Upper lobe of left lung (tissue), 6 donors: Measurements from ENCODE around the gene PIR. TPM values are rescaled to one million over a fixed set of nuclear protein-coding genes. Genes with fewer than 3 reads are reported as not detected.

Experiments used
- ATAC-seq, 2 donors: fragments of 200-7000 bp; cut with Tn5 transposase; one replicate each; pipeline ENCODE4 v1.9.1; 2022; ENCODE audit warnings: mild to moderate bottlenecking in 2 of 2, moderate library complexity in 2 of 2; ENCODE audit not compliant: low FRiP score in 2 of 2
- DNase-seq, 2 donors: peaks; one replicate each; pipeline ENCODE4 v3.0.0-alpha.2; 2019 to 2020
- H3K27ac ChIP-seq, 4 donors: fragments of 200-600 bp; sonication (generic); one replicate each; pipeline ENCODE4 v1.5.1; 2016 to 2019
- H3K27me3 ChIP-seq, 4 donors: fragments of 200-600 bp; sonication (generic); one replicate each; pipeline ENCODE4 v1.5.1; 2017 to 2019
- H3K36me3 ChIP-seq, 4 donors: fragments of 200-600 bp; sonication (generic); one replicate each; pipeline ENCODE4 v1.5.1; 2016 to 2019
- H3K4me1 ChIP-seq, 4 donors: fragments of 200-600 bp; sonication (generic); one replicate each; pipeline ENCODE4 v1.5.1; 2018 to 2019
- H3K4me3 ChIP-seq, 4 donors: fragments of 200-600 bp; sonication (generic); one replicate each; pipeline ENCODE4 v1.5.1; 2017 to 2019; ENCODE audit warnings: mild to moderate bottlenecking in 2 of 4, moderate library complexity in 1 of 4
- H3K9me3 ChIP-seq, 4 donors: fragments of 200-600 bp; sonication (generic); one replicate each; pipeline ENCODE4 v1.5.1; 2018 to 2019
- EP300 ChIP-seq, 4 donors: sonication (generic); formaldehyde crosslinking; IDR thresholded peaks; one replicate each; pipeline ENCODE4 v1.5.1; 2017; ENCODE audit warnings: antibody characterized with exemption in 4 of 4, control low read depth in 2 of 4
- POLR2A ChIP-seq, 4 donors: fragments of 450-650 bp; IDR thresholded peaks; one replicate each; pipeline ENCODE4 v1.5.1; 2016 to 2017; ENCODE audit warnings: antibody characterized with exemption in 4 of 4, mild to moderate bottlenecking in 2 of 4
- POLR2AphosphoS5 ChIP-seq, 2 donors: sonication (generic); formaldehyde crosslinking; IDR thresholded peaks; one replicate each; pipeline ENCODE4 v1.5.1; 2017; ENCODE audit warnings: antibody characterized with exemption in 2 of 2
- WGBS, 2 donors: methylation state at CpG; one replicate each; pipeline ENCODE4 v1.1.5; 2017 to 2018; 5-methylcytosine and 5-hydroxymethylcytosine counted together
- total RNA-seq, 6 donors: library from RNA; depleted of rRNA in 4 of 6; stranded (reverse); fragments of >200 nt in 4 of 6; gene quantifications; one replicate each; pipeline versions ENCODE4 v1.1.0 to v1.2.1, GENCODE V29; 2016 to 2021
- TF ChIP-seq, protein P1 (sequence below), 6 experiments: fragments of 450-650 bp in 4 of 6; fragments of 200-600 bp in 2 of 6; sonication (generic) in 2 of 6; IDR thresholded peaks; one replicate each; pipeline ENCODE4 v1.5.1; 2016 to 2019; ENCODE audit warnings: antibody characterized with exemption in 6 of 6
- donor health status: DM: no; HTN: no; CAD: no; lungs with moderate emphysema.
- donor health status: DM: no; HTN: yes; CAD: no; lungs with severe emphysema.

PIR gene
- total RNA-seq, 6 donors from 2014 or later: 11.7 to 20.6 (median 18.5) TPM

- no peaks in the 10 kb centered on the region for H3K27me3 ChIP-seq
- H3K27ac ChIP-seq: no peak overlapping the region
- TF ChIP-seq POLR2A (IDR thresholded peaks at IDR 0.05) (no peak), POLR2AphosphoS5 (IDR thresholded peaks at IDR 0.05) (no peak)
- TF ChIP-seq, protein P1, sequence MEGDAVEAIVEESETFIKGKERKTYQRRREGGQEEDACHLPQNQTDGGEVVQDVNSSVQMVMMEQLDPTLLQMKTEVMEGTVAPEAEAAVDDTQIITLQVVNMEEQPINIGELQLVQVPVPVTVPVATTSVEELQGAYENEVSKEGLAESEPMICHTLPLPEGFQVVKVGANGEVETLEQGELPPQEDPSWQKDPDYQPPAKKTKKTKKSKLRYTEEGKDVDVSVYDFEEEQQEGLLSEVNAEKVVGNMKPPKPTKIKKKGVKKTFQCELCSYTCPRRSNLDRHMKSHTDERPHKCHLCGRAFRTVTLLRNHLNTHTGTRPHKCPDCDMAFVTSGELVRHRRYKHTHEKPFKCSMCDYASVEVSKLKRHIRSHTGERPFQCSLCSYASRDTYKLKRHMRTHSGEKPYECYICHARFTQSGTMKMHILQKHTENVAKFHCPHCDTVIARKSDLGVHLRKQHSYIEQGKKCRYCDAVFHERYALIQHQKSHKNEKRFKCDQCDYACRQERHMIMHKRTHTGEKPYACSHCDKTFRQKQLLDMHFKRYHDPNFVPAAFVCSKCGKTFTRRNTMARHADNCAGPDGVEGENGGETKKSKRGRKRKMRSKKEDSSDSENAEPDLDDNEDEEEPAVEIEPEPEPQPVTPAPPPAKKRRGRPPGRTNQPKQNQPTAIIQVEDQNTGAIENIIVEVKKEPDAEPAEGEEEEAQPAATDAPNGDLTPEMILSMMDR (IDR thresholded peaks at IDR 0.05): no peak
- H3K36me3 ChIP-seq: no peaks in the 10 kb centered on the region
- H3K4me3 ChIP-seq: no peak overlapping the region
- H3K4me1 ChIP-seq: no peaks in the 10 kb centered on the region
- no peaks in the 10 kb centered on the region for H3K9me3 ChIP-seq
- WGBS, 2 donors: 22 to 48% methylated on average over 1 of the region's 1 CpG
- ATAC-seq (no peak), DNase-seq (no peak)
Measured at GRCh38 chrX:15511563-15511962, 18.4 kb upstream of the PIR start.

DNA sequence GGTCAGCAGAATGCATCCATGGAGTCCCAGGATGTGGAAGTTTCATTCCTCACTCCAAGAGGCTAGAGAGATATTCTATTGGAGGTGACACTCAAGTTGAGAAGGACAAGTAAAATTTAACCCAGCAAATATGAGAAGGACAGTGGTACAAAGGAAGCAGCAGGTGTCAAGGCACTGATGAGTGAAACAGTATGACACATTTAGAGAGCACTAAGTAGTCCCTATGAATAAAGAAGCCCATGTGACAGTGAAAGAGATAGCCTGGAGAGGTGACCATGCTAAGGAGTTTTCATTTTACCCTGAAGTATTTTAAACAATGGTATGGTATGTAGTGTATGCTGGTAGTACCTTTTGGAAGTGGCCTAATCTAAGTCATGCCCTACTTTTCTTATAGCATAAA lies 16.7 kb upstream of the PIR start:
- Histone ChIP-seq H3K27ac (no peak overlapping the region), H3K27me3 (no peaks in the 10 kb centered on the region), H3K4me3 (no peak overlapping the region), H3K9me3 (no peaks in the 10 kb centered on the region), H3K4me1 (no peaks in the 10 kb centered on the region), H3K36me3 (no peaks in the 10 kb centered on the region)
- DNase-seq: no peak
- ATAC-seq: no peak
- TF ChIP-seq POLR2AphosphoS5 (IDR thresholded peaks at IDR 0.05) (no peak), EP300 (IDR thresholded peaks at IDR 0.05) (no peak)

DNA sequence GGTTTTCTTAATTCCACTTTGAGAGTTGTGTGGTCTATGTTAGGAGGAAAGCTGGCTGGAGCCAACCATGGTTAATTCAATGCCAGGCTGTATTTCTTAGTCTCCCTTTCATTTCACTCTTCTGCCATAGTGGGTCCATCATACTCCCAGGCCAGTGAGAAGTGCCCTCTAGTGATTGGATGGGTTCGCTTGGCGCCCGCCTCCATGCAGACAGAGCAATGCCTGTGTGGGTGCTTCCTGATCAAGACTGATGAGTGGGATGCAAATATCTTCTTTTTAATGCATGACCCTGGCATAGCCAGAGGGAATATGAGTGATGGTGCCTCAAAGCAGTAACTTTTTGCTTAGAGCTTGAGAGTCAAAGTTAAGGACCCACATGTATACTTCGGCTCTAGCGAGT lies 13.9 kb upstream of the PIR start:
- ATAC-seq (no peak), DNase-seq (no peak)
- H3K27ac ChIP-seq: no peak overlapping the region

DNA sequence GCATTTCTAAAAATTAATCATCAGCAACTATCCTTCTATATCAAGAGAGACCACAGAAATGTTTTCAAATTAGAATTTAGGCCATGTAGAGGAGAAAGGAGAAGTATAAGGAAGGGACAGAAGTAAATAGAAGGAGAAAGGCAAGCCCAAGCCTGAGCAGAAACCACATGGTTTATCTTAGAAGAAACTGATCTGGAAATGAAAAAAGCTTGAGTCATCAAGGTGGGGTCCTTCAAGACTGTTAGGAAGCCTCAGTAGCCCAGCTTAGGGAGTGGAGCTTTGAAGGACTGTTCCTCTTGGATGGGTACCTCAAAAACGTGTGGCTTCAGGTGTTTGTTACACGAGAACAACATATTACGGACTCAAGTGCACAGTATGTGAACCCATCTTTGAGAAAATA lies 12.0 kb upstream of the PIR start:
- no peak for ATAC-seq
- no peak for TF ChIP-seq POLR2A (IDR thresholded peaks at IDR 0.05)
- TF ChIP-seq, protein P1 (IDR thresholded peaks at IDR 0.05): no peak
- TF ChIP-seq POLR2AphosphoS5 (IDR thresholded peaks at IDR 0.05): no peak
- TF ChIP-seq EP300 (IDR thresholded peaks at IDR 0.05): no peak
- no peak overlapping the region for H3K4me3 ChIP-seq
- no peaks in the 10 kb centered on the region for H3K27me3 ChIP-seq
- no peak for DNase-seq
- H3K27ac ChIP-seq: no peak overlapping the region
- 59 to 77% methylated on average over 3 of the region's 3 CpGs for WGBS, 2 donors
- H3K9me3 ChIP-seq: no peaks in the 10 kb centered on the region
- H3K4me1 ChIP-seq: no peaks in the 10 kb centered on the region
- H3K36me3 ChIP-seq: no peaks in the 10 kb centered on the region

More for the DNA sequence above, 13.9 kb upstream of the PIR start:
- 87 to 97% methylated on average over 5 of the region's 5 CpGs for WGBS, 2 donors
- TF ChIP-seq, protein P1 (IDR thresholded peaks at IDR 0.05): no peak
- TF ChIP-seq EP300 (IDR thresholded peaks at IDR 0.05): no peak
- no peak for TF ChIP-seq POLR2AphosphoS5 (IDR thresholded peaks at IDR 0.05)
- no peak for TF ChIP-seq POLR2A (IDR thresholded peaks at IDR 0.05)
- H3K9me3 ChIP-seq: no peaks in the 10 kb centered on the region
- H3K4me3 ChIP-seq: no peak overlapping the region
- H3K27me3 ChIP-seq: no peaks in the 10 kb centered on the region
- no peaks in the 10 kb centered on the region for H3K36me3 ChIP-seq
- no peaks in the 10 kb centered on the region for H3K4me1 ChIP-seq

DNA sequence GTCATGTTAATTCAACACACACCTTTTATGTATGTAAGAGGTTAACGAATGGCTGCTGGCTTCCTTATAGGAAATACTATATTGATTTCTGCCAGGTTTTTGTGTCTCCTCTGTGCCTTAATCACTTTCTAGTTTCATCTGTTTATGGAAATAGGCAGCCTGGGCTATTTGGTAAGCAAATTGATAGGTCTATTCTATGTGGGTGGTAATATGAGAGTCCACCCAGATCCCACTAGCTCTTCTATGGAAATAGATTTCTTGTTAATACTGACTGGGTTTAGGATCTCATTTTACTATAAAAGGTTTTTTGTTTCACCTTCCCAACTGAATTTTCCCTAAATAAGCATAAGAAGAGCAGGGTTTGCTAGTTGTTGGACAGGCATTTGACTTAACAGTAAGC lies 11.5 kb upstream of the PIR start:
- Histone ChIP-seq H3K27me3 (no peaks in the 10 kb centered on the region), H3K4me1 (no peaks in the 10 kb centered on the region), H3K27ac (no peak overlapping the region), H3K9me3 (no peaks in the 10 kb centered on the region), H3K4me3 (no peak overlapping the region), H3K36me3 (no peaks in the 10 kb centered on the region)
- 80 to 100% methylated on average over 1 of the region's 1 CpG for WGBS, 2 donors
- no peak for ATAC-seq
- TF ChIP-seq EP300 (IDR thresholded peaks at IDR 0.05) (no peak), POLR2AphosphoS5 (IDR thresholded peaks at IDR 0.05) (no peak), POLR2A (IDR thresholded peaks at IDR 0.05) (no peak)
- TF ChIP-seq, protein P1 (IDR thresholded peaks at IDR 0.05): no peak
- no peak for DNase-seq
